Suprapubic skin (tissue), 4 donors: Measurements from ENCODE around the gene ERLIN1.

Source experiments
- CTCF ChIP-seq, 2 donors: fragments of 200-600 bp in 1 of 2; fragments of 450-650 bp in 1 of 2; sonication (generic) in 1 of 2; IDR thresholded peaks; one replicate each; pipeline ENCODE4 v1.5.1; 2016 to 2019; ENCODE audit warnings: antibody characterized with exemption in 2 of 2, mild to moderate bottlenecking in 1 of 2, moderate library complexity in 1 of 2
- POLR2A ChIP-seq, 2 donors: fragments of 450-650 bp; IDR thresholded peaks; one replicate each; pipeline ENCODE4 v1.6.1; 2017; ENCODE audit warnings: antibody characterized with exemption in 2 of 2, mild to moderate bottlenecking in 2 of 2, moderate library complexity in 2 of 2
- POLR2AphosphoS5 ChIP-seq, 3 donors: sonication (generic); formaldehyde crosslinking; IDR thresholded peaks; one replicate each; pipeline ENCODE4 v1.6.1; 2017; ENCODE audit warnings: antibody characterized with exemption in 3 of 3

GRCh38 chr10:100185364-100186252 lies at the start of gene ERLIN1:
- TF ChIP-seq POLR2A (IDR thresholded peaks at IDR 0.05) (peak in 1 of 2 donors; percentile 36), CTCF (IDR thresholded peaks at IDR 0.05) (no peak), POLR2AphosphoS5 (IDR thresholded peaks at IDR 0.05) (no peak)
